Thyroid gland (tissue), 4 donors: ENCODE measurements around the gene MYMX.

Experiments used
- CTCF ChIP-seq, 6 experiments: fragments of 200-600 bp in 3 of 6; fragments of 450-650 bp in 3 of 6; sonication (generic) in 3 of 6; IDR thresholded peaks; one replicate each; pipeline ENCODE4 v1.5.1; 2016 to 2019; ENCODE audit warnings: antibody characterized with exemption in 6 of 6, mild to moderate bottlenecking in 2 of 6, inconsistent platforms in 1 of 6, moderate library complexity in 1 of 6
- POLR2A ChIP-seq, 2 donors: fragments of 450-650 bp; IDR thresholded peaks; one replicate each; pipeline ENCODE4 v1.6.1; 2017; ENCODE audit warnings: antibody characterized with exemption in 2 of 2, mild to moderate bottlenecking in 2 of 2, moderate library complexity in 1 of 2

GRCh38 chr6:44199883-44200282 lies 16.8 kb upstream of the MYMX start:
- TF ChIP-seq CTCF (IDR thresholded peaks at IDR 0.05): no peak
- TF ChIP-seq POLR2A (IDR thresholded peaks at IDR 0.05): no peak
